NCI-H748 treated with DMSO at 0.1 percent for 48 hours (cell line): ENCODE measurements around the gene MRPS11.
"Not testable (repeated sequence)": the region's sequence is repeated elsewhere in the genome, so short reads cannot be mapped to it uniquely, and the experiment has no call there.

ENCODE experiments used
- DNase-seq: peaks from one replicate; lab custom pipeline; 2025; lab: John Stamatoyannopoulos, UW

MRPS11 gene

GRCh38 chr15:88489321-88489720 is 21.8 kb downstream of the MRPS11 start:
- no peak for DNase-seq

- no peak for DNase-seq
Measured at GRCh38 chr15:88490036-88490435, 22.5 kb downstream of the MRPS11 start.

- no peak for DNase-seq
Measured at GRCh38 chr15:88491158-88491557, 23.6 kb downstream of the MRPS11 start.

DNA sequence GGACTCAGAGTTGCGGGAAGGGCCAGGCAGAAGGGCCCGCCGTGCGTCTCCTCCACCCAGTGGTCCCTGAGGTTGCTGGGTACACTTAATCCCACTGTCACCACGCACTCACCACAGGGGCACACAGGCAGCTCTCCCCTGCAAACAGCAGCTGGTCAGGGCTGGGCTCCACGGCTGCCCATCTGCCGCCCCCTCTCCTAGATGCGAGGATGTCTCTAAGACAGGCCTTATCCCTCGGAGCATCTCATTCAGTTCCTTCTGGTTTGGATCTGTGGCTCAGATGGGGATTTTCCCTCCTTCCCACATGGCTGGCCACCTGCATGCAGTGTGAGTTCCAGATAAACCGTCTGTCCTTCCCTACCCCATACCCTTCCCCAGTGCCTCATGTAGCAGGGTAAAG is 26.3 kb downstream of the MRPS11 start:
- DNase-seq = no peak

GRCh38 chr15:88497109-88497765 is 29.7 kb downstream of the MRPS11 start:
- DNase-seq = no peak

DNA sequence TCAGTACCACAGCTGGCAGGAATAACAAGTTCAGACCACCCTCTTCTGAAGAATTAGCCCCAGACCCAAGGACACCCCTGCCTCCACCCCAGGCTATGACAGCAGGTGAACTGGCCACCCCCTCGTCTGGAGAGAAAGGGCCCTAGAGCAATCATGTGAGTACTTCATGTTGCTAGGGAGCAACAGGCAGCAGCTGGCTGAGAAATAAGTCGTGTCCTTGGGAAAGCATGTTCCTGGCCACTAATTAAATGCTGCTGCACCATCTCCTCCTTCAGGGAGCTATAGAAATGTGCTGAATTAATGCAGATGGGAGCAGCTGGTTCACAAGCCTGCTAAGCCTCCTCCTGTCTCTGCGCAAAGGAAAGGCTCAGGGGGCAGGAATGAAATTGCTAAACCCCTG is 31.5 kb downstream of the MRPS11 start:
- DNase-seq = no peak

DNA sequence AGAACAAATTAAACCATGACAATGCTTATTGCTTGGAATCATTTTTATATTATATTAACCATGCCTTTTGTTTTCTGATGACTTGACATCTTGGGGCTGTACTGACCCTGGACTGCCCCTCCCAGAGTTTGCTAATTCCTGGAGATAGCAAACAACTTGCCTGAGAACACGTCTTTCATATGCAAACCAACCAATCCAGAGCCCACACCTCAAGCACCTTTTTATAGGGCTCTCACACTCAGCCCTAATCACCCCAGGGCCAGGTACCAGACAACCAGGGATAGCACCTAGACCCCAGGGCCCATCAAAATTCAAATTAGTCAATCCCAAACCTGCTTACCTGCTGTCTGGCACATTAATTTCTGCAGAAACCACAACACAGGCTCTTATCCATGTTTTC is 36.9 kb downstream of the MRPS11 start:
- no peak for DNase-seq

GRCh38 chr15:88505721-88506120 is 38.2 kb downstream of the MRPS11 start:
- DNase-seq = no peak

GRCh38 chr15:88506628-88507027 is 39.1 kb downstream of the MRPS11 start:
- no peak for DNase-seq

- no peak for DNase-seq
Measured at GRCh38 chr15:88509321-88509720, 41.8 kb downstream of the MRPS11 start.

GRCh38 chr15:88509964-88510363 is 42.5 kb downstream of the MRPS11 start:
- DNase-seq = no peak

GRCh38 chr15:88511161-88511560 is 43.7 kb downstream of the MRPS11 start:
- no peak for DNase-seq

DNA sequence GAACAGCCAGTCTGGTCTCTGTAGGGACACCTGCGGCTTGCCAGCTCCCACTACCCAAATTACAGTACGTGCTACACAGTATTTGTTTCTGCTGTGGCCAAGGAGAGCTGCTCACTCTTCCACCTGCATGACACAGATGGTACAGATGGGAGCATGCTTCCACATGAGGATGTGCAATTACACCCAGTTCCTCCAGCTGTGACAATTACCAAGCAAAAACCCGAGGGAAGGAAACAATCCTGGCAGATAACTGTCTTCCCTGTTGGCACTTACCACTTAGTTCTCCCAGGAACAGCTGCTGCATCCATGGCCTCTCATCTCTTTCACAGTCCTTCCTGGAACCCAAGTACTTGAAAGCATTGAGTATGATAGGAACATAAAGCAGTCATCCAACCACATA is 44.6 kb downstream of the MRPS11 start:
- DNase-seq = no peak

DNA sequence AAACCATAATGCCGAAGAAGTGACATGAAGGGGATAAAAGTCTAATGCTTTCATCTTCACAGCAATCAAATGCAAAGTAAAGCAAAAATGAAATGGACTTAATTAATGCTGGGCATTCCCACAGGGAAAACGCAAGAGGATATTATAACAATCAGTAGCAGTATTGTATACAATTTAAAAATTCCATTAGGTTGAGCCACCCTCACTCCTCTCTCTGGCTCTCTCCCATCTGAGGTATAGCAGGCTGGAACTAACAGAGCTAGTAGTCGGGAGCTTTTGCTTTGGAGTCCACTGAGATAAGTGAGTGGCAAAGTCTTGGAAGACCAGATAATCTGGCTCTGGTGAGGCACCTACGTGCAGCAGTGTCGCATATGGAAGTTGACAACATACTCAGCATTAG is 45.1 kb downstream of the MRPS11 start:
- no peak for DNase-seq

GRCh38 chr15:88513195-88513594 is 45.7 kb downstream of the MRPS11 start:
- no peak for DNase-seq

- no peak for DNase-seq
Measured at GRCh38 chr15:88518903-88519302, 51.4 kb downstream of the MRPS11 start.

- DNase-seq = not testable (repeated sequence)
Measured at GRCh38 chr15:88524094-88524493, 56.6 kb downstream of the MRPS11 start.

GRCh38 chr15:88525418-88525817 is 57.9 kb downstream of the MRPS11 start:
- DNase-seq = no peak

GRCh38 chr15:88526247-88526879 is 58.9 kb downstream of the MRPS11 start:
- DNase-seq = no peak

DNA sequence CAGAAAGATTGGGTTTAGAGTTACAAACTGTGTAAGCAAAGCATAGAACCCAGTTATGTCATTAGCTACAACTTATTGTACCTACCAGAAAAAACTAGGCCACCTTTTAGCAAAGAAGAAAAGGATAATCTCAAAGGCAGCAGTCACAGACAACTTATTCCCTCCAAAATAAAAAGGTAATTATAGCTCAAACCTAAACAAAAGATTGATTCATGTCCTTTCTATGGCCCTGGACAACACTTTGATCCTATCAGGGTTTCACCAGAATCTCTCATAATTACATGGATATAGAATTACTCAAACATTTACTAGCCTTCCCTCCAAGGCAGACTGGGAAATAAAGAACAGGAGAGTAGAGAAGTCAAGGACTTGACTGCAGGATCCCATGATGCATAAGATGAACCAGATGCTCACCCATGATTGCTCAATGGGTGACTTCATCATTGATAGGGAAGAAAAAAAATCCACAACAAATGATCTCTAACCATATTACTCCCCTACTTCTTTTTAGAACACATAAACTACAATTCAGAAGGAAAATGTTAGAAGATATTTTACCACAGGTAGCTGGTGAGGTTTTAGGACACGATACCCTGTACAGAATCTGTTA is 61.6 kb downstream of the MRPS11 start:
- no peak for DNase-seq
